ENCODE data around the gene MTOR.
A peak's percentile ranks its signal among the peaks of the same experiment; 100 is the strongest.
"Not testable (repeated sequence)": the region's sequence is repeated elsewhere in the genome, so short reads cannot be mapped to it uniquely, and the experiment has no call there.

The MTOR gene

GRCh38 chr1:11279630-11280029 is 17.3 kb upstream of the MTOR start:
- no peak for DNase-seq

GRCh38 chr1:11279152-11279551 is 16.8 kb upstream of the MTOR start:
- DNase-seq: no peak

- DNase-seq: no peak
Observed at GRCh38 chr1:11273595-11274234, 11.4 kb upstream of the MTOR start.

GRCh38 chr1:11272832-11273594 is 10.7 kb upstream of the MTOR start, which contains the start of gene UBIAD1:
UBIAD1 (plus strand) TSS chr1:11273198; CDS start chr1:11273532, 334 bp downstream.
- DNase-seq: peak; percentile 84

GRCh38 chr1:11272544-11272831 is 10.1 kb upstream of the MTOR start:
- DNase-seq: no peak

- not testable (repeated sequence) for DNase-seq
Observed at GRCh38 chr1:11267350-11268337, 5.3 kb upstream of the MTOR start.

- DNase-seq: no peak
Observed at GRCh38 chr1:11266268-11267074, 4.1 kb upstream of the MTOR start.

GRCh38 chr1:11256299-11256698 is 6.1 kb downstream of the MTOR start:
- no peak for DNase-seq

GRCh38 chr1:11253226-11253625 is 9.1 kb downstream of the MTOR start:
- no peak for DNase-seq

GRCh38 chr1:11252538-11252937 is 9.8 kb downstream of the MTOR start:
- DNase-seq: no peak

GRCh38 chr1:11248169-11248568 is 14.2 kb downstream of the MTOR start:
- DNase-seq: no peak

GRCh38 chr1:11245904-11246719 is 16.2 kb downstream of the MTOR start:
- peak in 1 of 2 donors; percentile 25 for DNase-seq

GRCh38 chr1:11245248-11245647 is 17.1 kb downstream of the MTOR start:
- no peak for DNase-seq

GRCh38 chr1:11238311-11238710 is 24.0 kb downstream of the MTOR start:
- DNase-seq: no peak

GRCh38 chr1:11237356-11237755 is 25.0 kb downstream of the MTOR start:
- no peak for DNase-seq

- no peak for DNase-seq
Observed at GRCh38 chr1:11233208-11233607, 29.1 kb downstream of the MTOR start.

- DNase-seq: no peak
Observed at GRCh38 chr1:11229203-11229602, 33.1 kb downstream of the MTOR start.

- DNase-seq: no peak
Observed at GRCh38 chr1:11227106-11228077, 35.0 kb downstream of the MTOR start.

- DNase-seq: no peak
Observed at GRCh38 chr1:11216074-11216473, 46.3 kb downstream of the MTOR start.

- no peak for DNase-seq
Observed at GRCh38 chr1:11215381-11216005, 46.9 kb downstream of the MTOR start.
